Karpas-422 (cell line): ENCODE data around the gene USP10. TPM values are rescaled to one million over a fixed set of nuclear protein-coding genes. Genes with fewer than 3 reads are reported as not detected.
"Not testable (repeated sequence)": the region's sequence is repeated elsewhere in the genome, so short reads cannot be mapped to it uniquely, and the experiment has no call there.

ENCODE experiments used
- DNase-seq: peaks from one replicate; pipeline ENCODE4 v3.0.0-alpha.2; 2015
- H2AFZ ChIP-seq: fragments of 200-600 bp; sonication (generic); 2 replicates; pipeline ENCODE4 v1.6.1; 2014; ENCODE audit warnings: antibody characterized with exemption, low read length, mixed read lengths
- H3K27ac ChIP-seq: fragments of 200-600 bp; sonication (generic); 2 replicates; pipeline ENCODE4 v1.5.1; 2014; ENCODE audit warnings: mild to moderate bottlenecking, low read length, moderate library complexity
- H3K27me3 ChIP-seq: fragments of 200-600 bp; sonication (generic); 2 replicates; pipeline ENCODE4 v1.6.1; 2014; ENCODE audit warnings: low read length, mixed read lengths
- H3K36me3 ChIP-seq: fragments of 200-600 bp; sonication (generic); 2 replicates; pipeline ENCODE4 v1.6.1; 2014; ENCODE audit warnings: low read length, mixed read lengths; ENCODE audit not compliant: insufficient read depth
- H3K4me1 ChIP-seq: fragments of 200-600 bp; sonication (generic); 2 replicates; pipeline ENCODE4 v1.6.1; 2014; ENCODE audit warnings: mild to moderate bottlenecking, low read length, mixed read lengths
- H3K4me2 ChIP-seq: fragments of 200-600 bp; sonication (generic); 2 replicates; pipeline ENCODE4 v1.6.1; 2014; ENCODE audit warnings: low read length, low read depth, mild to moderate bottlenecking; ENCODE audit not compliant: poor library complexity, severe bottlenecking
- H3K4me3 ChIP-seq: fragments of 200-600 bp; sonication (generic); 2 replicates; pipeline ENCODE4 v1.5.1; 2014; ENCODE audit warnings: mild to moderate bottlenecking, antibody characterized with exemption, low read length, mixed read lengths
- H3K79me2 ChIP-seq: fragments of 200-600 bp; sonication (generic); 2 replicates; pipeline ENCODE4 v1.6.1; 2014; ENCODE audit warnings: mild to moderate bottlenecking, low read length, mixed read lengths
- H3K9ac ChIP-seq: fragments of 200-600 bp; sonication (generic); 2 replicates; pipeline ENCODE4 v1.6.0; 2014; ENCODE audit warnings: low read length
- H3K9me2 ChIP-seq: fragments of 200-600 bp; sonication (generic), shearing (Covaris generic); replicated peaks from 2 replicates; pipeline ENCODE4 v1.6.0; 2014; ENCODE audit warnings: mild to moderate bottlenecking, low read length, moderate library complexity; ENCODE audit not compliant: insufficient read depth
- H3K9me3 ChIP-seq: fragments of 300-700, 200-600 bp; sonication (generic); 2 replicates; pipeline ENCODE4 v1.6.1; 2014; ENCODE audit warnings: low read length, mixed read lengths
- H4K20me1 ChIP-seq: fragments of 200-600 bp; sonication (generic); 2 replicates; pipeline ENCODE4 v1.6.1; 2014; ENCODE audit warnings: mild to moderate bottlenecking, antibody characterized with exemption, low read length, low read depth; ENCODE audit not compliant: insufficient read depth
- total RNA-seq: library from RNA; depleted of rRNA; stranded (reverse); fragments of >200 nt; shearing (Covaris generic); gene quantifications from 2 replicates; pipeline ENCODE4 v1.2.3, GENCODE V29; 2014; ENCODE audit warnings: low replicate concordance

Gene USP10
- total RNA-seq, 1 experiment from 2014 or later = 79.9 TPM

- Histone ChIP-seq H3K4me1 (peaks cover 8% of the 10 kb centered on the region), H3K9ac (no peak overlapping the region), H3K4me2 (no peak overlapping the region), H3K4me3 (no peak overlapping the region), H3K9me2 (no peaks in the 10 kb centered on the region), H2AFZ (no peak overlapping the region), H4K20me1 (no peaks in the 10 kb centered on the region), H3K27me3 (no peaks in the 10 kb centered on the region), H3K36me3 (no peaks in the 10 kb centered on the region), H3K9me3 (no peaks in the 10 kb centered on the region), H3K79me2 (no peaks in the 10 kb centered on the region), H3K27ac (no peak overlapping the region)
- no peak for DNase-seq
Measured at GRCh38 chr16:84687715-84688114, 12.1 kb upstream of the USP10 start.

- H3K36me3 ChIP-seq, H4K20me1 ChIP-seq, H3K4me1 ChIP-seq, H3K27ac ChIP-seq, DNase-seq, H2AFZ ChIP-seq, H3K9me3 ChIP-seq, H3K9me2 ChIP-seq, H3K4me3 ChIP-seq, H3K9ac ChIP-seq, H3K4me2 ChIP-seq, H3K27me3 ChIP-seq, H3K79me2 ChIP-seq: not testable (repeated sequence)
Measured at GRCh38 chr16:84688163-84688562, 11.6 kb upstream of the USP10 start.

GRCh38 chr16:84689111-84689510 lies 10.7 kb upstream of the USP10 start:
- Histone ChIP-seq H3K27me3 (no peaks in the 10 kb centered on the region), H3K4me2 (no peak overlapping the region), H3K4me3 (no peak overlapping the region), H4K20me1 (no peaks in the 10 kb centered on the region), H3K36me3 (no peaks in the 10 kb centered on the region), H3K9ac (no peak overlapping the region), H3K9me3 (no peaks in the 10 kb centered on the region), H3K27ac (no peak overlapping the region), H3K9me2 (no peaks in the 10 kb centered on the region), H2AFZ (no peak overlapping the region), H3K79me2 (no peaks in the 10 kb centered on the region), H3K4me1 (peaks cover 3% of the 10 kb centered on the region)
- no peak for DNase-seq

- Histone ChIP-seq H3K4me3 (no peak overlapping the region), H3K79me2 (no peaks in the 10 kb centered on the region), H3K9me3 (no peaks in the 10 kb centered on the region), H3K4me2 (no peak overlapping the region), H3K9ac (no peak overlapping the region), H3K27me3 (no peaks in the 10 kb centered on the region), H4K20me1 (no peaks in the 10 kb centered on the region), H3K27ac (no peak overlapping the region), H3K9me2 (no peaks in the 10 kb centered on the region), H3K4me1 (no peaks in the 10 kb centered on the region), H2AFZ (no peak overlapping the region), H3K36me3 (no peaks in the 10 kb centered on the region)
- no peak for DNase-seq
Measured at GRCh38 chr16:84690088-84690819, 9.5 kb upstream of the USP10 start.

GRCh38 chr16:84692451-84693214 lies 7.2 kb upstream of the USP10 start:
- Histone ChIP-seq H3K4me3 (no peak overlapping the region), H3K9ac (no peak overlapping the region), H3K27me3 (no peaks in the 10 kb centered on the region), H4K20me1 (no peaks in the 10 kb centered on the region), H3K9me2 (no peaks in the 10 kb centered on the region), H3K27ac (no peak overlapping the region), H3K36me3 (no peaks in the 10 kb centered on the region), H3K9me3 (no peaks in the 10 kb centered on the region), H3K79me2 (no peaks in the 10 kb centered on the region), H3K4me2 (no peak overlapping the region), H2AFZ (no peak overlapping the region), H3K4me1 (no peaks in the 10 kb centered on the region)
- DNase-seq = no peak

GRCh38 chr16:84693869-84694268 lies 5.9 kb upstream of the USP10 start:
- not testable (repeated sequence) for H3K36me3 ChIP-seq, H4K20me1 ChIP-seq, H3K9me2 ChIP-seq, H3K27me3 ChIP-seq, H3K9me3 ChIP-seq, H3K4me2 ChIP-seq, H3K4me3 ChIP-seq, H2AFZ ChIP-seq, H3K27ac ChIP-seq, H3K79me2 ChIP-seq, H3K9ac ChIP-seq, DNase-seq, H3K4me1 ChIP-seq

- H3K36me3 ChIP-seq = no peaks in the 10 kb centered on the region
- H3K4me3 ChIP-seq = no peak overlapping the region
- H3K27me3 ChIP-seq = no peaks in the 10 kb centered on the region
- DNase-seq = no peak
- no peaks in the 10 kb centered on the region for H3K9me2 ChIP-seq
- no peak overlapping the region for H3K27ac ChIP-seq
- H2AFZ ChIP-seq = no peak overlapping the region
- H3K9me3 ChIP-seq = no peaks in the 10 kb centered on the region
- no peak overlapping the region for H3K9ac ChIP-seq
- peaks cover 4% of the 10 kb centered on the region; the same call in 1 of the 2 replicates for H3K79me2 ChIP-seq
- H3K4me1 ChIP-seq = peaks cover 9% of the 10 kb centered on the region
- no peak overlapping the region for H3K4me2 ChIP-seq
- H4K20me1 ChIP-seq = no peaks in the 10 kb centered on the region
Measured at GRCh38 chr16:84694980-84695379, 4.8 kb upstream of the USP10 start.

- Histone ChIP-seq H3K9ac (peak overlapping the region; percentile 97), H3K36me3 (peaks cover 8% of the 10 kb centered on the region; the same call in 1 of the 2 replicates), H3K4me3 (peak overlapping the region; percentile 96), H3K9me2 (no peaks in the 10 kb centered on the region), H4K20me1 (peaks cover 29% of the 10 kb centered on the region), H2AFZ (peak overlapping the region; percentile 85), H3K4me1 (peaks cover 36% of the 10 kb centered on the region), H3K27me3 (no peaks in the 10 kb centered on the region), H3K4me2 (peak overlapping the region; percentile 93), H3K27ac (no peak overlapping the region), H3K9me3 (no peaks in the 10 kb centered on the region), H3K79me2 (peaks cover 46% of the 10 kb centered on the region)
- DNase-seq = peak; percentile 60
Measured at GRCh38 chr16:84699147-84699711, 571 bp upstream of the USP10 start.
